Activated naive CD4-positive, alpha-beta T cell treated with anti-CD3 and anti-CD28 coated beads, Interleukin-2, amount 50 U/mL, for 24 hours (primary cell): ENCODE data around the gene CDC5L.
"Not testable (repeated sequence)": the region's sequence is repeated elsewhere in the genome, so short reads cannot be mapped to it uniquely, and the experiment has no call there.

Experiments used
- H3K27ac Mint-ChIP-seq: one replicate; pipeline ENCODE4 v1.8.0; 2021; ENCODE audit warnings: mild to moderate bottlenecking, mixed read lengths
- H3K27me3 Mint-ChIP-seq: one replicate; pipeline ENCODE4 v1.8.0; 2021; ENCODE audit warnings: mixed read lengths
- H3K36me3 Mint-ChIP-seq: one replicate; pipeline ENCODE4 v1.8.0; 2021; ENCODE audit warnings: mixed read lengths
- H3K4me1 Mint-ChIP-seq: one replicate; pipeline ENCODE4 v1.8.0; 2021; ENCODE audit warnings: mixed read lengths
- H3K4me3 Mint-ChIP-seq: one replicate; pipeline ENCODE4 v1.8.0; 2021; ENCODE audit warnings: mild to moderate bottlenecking, mixed read lengths
- H3K9me3 Mint-ChIP-seq: one replicate; pipeline ENCODE4 v1.8.0; 2021; ENCODE audit warnings: mixed read lengths

CDC5L gene

GRCh38 chr6:44387346-44388134 is at the start of gene CDC5L:
CDC5L (plus strand) TSS chr6:44387706; CDS start chr6:44387824, 118 bp downstream.
- H3K4me1 Mint-ChIP-seq: peaks cover 49% of the 10 kb centered on the region
- H3K9me3 Mint-ChIP-seq: no peaks in the 10 kb centered on the region

DNA sequence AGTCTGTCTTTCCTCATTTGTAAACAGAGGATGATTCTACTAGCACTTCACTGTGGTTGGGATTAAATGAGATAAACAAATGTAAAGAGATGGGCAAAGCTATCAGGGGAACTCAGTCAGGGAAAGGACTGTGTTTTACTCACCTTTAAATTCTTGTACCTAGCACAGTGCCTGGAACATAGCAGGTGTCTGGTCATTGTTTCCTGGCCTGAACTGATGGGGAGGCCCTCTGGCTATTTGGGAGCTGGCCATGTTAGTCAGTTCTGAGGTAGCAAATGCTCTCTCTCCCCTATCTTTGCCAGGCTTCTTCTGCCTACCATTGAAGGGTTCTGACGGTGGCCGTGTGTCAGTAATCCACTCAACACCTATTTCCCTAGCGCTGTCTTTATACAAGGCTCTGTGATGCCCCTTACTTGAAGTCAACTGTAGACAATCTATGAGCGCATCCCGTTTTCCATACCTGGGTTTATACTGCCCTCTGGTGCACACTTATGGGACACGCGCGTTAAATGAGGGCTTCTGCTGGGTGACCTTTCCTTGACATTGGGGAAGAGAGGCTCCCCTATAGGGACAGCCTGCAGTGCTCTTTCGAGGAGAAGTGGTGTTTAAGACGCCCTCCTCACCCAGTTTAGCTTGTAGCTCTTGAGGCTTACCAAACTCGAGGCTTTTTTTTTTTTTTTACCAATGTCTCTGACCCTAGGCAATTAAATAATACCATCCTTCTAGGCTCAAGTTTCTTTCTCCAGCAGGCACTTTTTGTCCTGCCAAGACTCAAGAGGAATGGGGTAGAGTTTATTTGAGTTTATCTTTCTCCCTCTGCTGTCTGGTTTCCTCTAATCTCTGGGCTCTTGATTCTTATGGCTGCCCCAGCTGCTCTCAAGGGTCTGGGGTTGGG is 49.0 kb upstream of the CDC5L start:
- H3K27ac Mint-ChIP-seq: no peak overlapping the region

More at GRCh38 chr6:44387346-44388134, at the start of gene CDC5L:
- Mint-ChIP-seq H3K27ac (peak within 1 kb of the TSS; percentile 98), H3K36me3 (peaks cover 14% of the 10 kb centered on the region), H3K4me3 (peak within 1 kb of the TSS; percentile 94), H3K27me3 (no peaks in the 10 kb centered on the region)

DNA sequence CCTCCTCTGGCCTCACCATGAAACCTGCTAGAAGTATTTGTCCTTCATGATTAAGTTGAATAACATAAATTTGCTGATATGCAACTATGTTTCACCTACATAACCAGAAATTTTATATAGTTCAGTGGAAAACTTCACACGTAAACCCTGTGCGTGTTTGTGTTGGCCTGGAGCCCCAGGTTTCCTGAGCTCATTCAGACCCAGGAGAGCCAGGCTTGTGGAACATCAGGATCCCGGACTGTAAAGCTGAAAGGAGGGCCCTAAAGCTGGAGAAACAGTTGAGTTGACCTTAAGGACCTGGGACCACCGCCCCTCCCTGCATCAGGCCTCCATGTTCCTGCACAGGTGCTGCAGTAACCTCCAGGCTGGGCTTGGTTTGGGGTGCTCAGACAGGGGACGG is 48.2 kb upstream of the CDC5L start:
- Mint-ChIP-seq H3K27ac (no peak overlapping the region), H3K36me3 (no peaks in the 10 kb centered on the region), H3K27me3 (peaks cover 21% of the 10 kb centered on the region), H3K4me1 (no peaks in the 10 kb centered on the region), H3K9me3 (no peaks in the 10 kb centered on the region), H3K4me3 (no peak overlapping the region)

More for the DNA sequence above, 49.0 kb upstream of the CDC5L start:
- Mint-ChIP-seq H3K27me3 (peaks cover 15% of the 10 kb centered on the region), H3K9me3 (no peaks in the 10 kb centered on the region), H3K4me1 (no peaks in the 10 kb centered on the region), H3K4me3 (no peak overlapping the region), H3K36me3 (no peaks in the 10 kb centered on the region)

DNA sequence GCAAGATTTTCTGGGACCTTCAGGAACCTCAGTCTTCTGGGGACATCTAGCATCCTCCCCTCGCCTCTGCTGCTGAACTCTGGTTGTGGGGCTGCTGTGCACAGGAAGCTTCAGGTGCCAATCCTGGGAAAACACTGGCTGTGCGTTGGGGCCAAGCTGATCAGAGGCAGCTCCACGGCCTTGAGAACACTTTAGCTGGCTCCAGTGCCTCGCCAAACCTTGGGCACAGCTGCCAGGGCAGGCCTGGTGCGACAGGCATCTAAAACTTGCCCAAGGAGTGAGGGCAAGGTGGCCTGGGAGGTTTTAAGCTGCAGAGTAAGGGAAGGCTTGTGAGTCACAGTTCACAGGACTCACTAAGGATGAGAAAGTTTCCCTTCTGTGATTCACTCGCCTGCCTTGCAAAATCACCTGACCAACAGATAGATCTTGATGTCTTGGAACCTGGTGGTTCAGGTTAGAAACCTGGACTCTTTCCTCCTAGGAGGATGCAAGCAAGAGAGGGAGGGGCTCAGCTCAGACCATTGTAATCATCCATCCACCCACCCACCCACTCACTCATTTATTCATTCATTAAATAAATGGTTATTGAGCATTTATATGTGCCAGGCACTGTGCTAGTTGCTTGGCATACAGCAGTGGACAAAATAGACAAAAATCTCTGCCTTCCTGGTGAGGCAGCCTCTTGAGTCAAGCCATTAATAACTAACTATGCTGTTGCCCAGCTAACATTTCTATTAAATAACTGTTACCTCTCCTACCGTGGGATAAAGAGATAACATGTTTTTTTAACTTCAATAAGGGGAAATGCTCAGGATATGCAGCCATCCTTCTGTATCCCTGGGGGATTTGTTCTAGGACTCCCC is 47.5 kb upstream of the CDC5L start:
- Mint-ChIP-seq H3K9me3 (no peaks in the 10 kb centered on the region), H3K36me3 (no peaks in the 10 kb centered on the region), H3K27ac (no peak overlapping the region), H3K4me1 (no peaks in the 10 kb centered on the region), H3K27me3 (peaks cover 26% of the 10 kb centered on the region), H3K4me3 (no peak overlapping the region)

DNA sequence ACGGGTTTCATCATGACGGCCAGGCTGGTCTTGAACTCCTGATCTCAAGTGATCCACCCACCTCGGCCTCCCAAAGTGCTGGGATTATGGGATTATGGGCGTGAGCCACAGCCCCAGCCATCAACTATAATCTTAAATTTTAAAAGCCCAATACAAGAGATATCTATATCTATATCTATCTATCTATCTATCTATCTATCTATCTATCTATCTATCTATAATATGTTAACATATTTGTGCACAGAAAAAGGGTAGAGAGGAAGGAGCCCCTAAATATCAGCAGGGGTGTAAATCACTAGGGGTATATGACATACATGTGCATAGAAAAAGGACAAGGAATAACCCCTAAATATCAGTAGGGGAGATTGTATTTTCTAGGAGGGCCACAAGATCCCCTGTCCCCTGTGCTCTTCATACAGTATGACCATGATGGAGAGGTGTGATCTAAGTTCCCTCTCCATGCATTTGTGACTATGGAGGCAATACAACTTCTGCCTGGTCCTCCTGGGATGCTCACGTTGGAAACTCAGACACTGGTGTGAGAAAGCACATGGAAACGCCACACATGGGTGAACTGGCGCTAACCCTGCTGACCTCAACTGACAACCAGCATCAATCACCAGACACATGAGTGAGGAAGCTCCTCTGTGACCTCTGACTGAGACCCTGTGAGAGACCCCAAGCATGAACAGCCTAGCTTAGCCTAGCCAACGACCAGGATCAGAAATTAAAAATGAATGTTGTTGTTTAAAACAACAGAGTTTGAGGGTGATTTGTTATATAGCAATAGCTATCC is 46.2 kb upstream of the CDC5L start:
- Mint-ChIP-seq H3K4me3 (no peak overlapping the region), H3K9me3 (no peaks in the 10 kb centered on the region), H3K27me3 (peaks cover 29% of the 10 kb centered on the region), H3K4me1 (no peaks in the 10 kb centered on the region), H3K27ac (no peak overlapping the region), H3K36me3 (no peaks in the 10 kb centered on the region)

GRCh38 chr6:44342052-44342451 is 45.5 kb upstream of the CDC5L start:
- Mint-ChIP-seq H3K36me3 (no peaks in the 10 kb centered on the region), H3K27me3 (peaks cover 29% of the 10 kb centered on the region), H3K9me3 (no peaks in the 10 kb centered on the region), H3K27ac (no peak overlapping the region), H3K4me3 (no peak overlapping the region), H3K4me1 (no peaks in the 10 kb centered on the region)

GRCh38 chr6:44342489-44342888 is 45.0 kb upstream of the CDC5L start, which contains the start of gene SPATS1:
SPATS1 (plus strand) TSS chr6:44342650; CDS start chr6:44343096, 446 bp downstream.
- Mint-ChIP-seq H3K27me3 (peaks cover 29% of the 10 kb centered on the region), H3K9me3 (no peaks in the 10 kb centered on the region), H3K27ac (no peak within 1 kb of the TSS), H3K4me1 (no peaks in the 10 kb centered on the region), H3K36me3 (no peaks in the 10 kb centered on the region), H3K4me3 (no peak within 1 kb of the TSS)

GRCh38 chr6:44346818-44347217 is 40.7 kb upstream of the CDC5L start:
- H3K27me3 Mint-ChIP-seq: peaks cover 22% of the 10 kb centered on the region
- not testable (repeated sequence) for H3K36me3 Mint-ChIP-seq, H3K27ac Mint-ChIP-seq, H3K4me3 Mint-ChIP-seq, H3K9me3 Mint-ChIP-seq, H3K4me1 Mint-ChIP-seq

DNA sequence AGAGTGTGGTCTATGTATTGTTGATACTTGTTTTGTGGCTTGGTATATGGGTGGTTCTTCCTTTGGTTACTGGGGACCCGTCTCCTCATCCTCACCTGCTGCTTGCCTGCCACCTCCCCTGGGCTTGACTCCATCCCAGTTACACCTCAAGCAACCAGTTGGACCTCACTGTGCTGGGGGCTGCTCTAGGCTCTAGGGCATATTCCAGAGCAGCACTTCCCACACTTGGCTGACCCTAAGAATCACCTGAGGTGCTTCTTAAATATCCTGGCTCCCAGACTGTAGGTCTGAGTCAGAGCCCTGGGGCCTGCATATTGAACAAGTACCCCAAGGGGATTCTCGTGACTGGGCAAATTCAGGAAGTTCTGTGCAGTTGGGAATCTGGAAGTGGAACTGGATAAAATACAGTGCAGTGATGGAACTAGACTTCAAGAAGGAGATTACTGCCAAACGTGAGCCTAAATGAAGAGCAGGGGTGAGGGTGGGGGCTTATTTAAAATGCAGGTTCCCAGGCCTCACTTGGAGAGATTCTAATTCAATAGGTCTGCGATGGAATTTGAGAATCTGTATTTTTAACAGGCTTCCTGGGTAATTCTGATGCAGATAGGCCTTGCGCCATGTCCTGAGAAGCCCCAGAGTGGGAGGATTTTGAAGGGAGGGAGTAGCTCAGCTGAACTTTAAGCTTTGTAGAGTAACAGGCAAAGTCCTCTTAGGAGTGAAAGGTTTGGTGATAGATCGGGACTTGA is 37.4 kb upstream of the CDC5L start:
- H3K27ac Mint-ChIP-seq: no peak overlapping the region
- H3K4me3 Mint-ChIP-seq: no peak overlapping the region
- peaks cover 2% of the 10 kb centered on the region for H3K27me3 Mint-ChIP-seq
- H3K4me1 Mint-ChIP-seq: no peaks in the 10 kb centered on the region
- no peaks in the 10 kb centered on the region for H3K9me3 Mint-ChIP-seq
- no peaks in the 10 kb centered on the region for H3K36me3 Mint-ChIP-seq

DNA sequence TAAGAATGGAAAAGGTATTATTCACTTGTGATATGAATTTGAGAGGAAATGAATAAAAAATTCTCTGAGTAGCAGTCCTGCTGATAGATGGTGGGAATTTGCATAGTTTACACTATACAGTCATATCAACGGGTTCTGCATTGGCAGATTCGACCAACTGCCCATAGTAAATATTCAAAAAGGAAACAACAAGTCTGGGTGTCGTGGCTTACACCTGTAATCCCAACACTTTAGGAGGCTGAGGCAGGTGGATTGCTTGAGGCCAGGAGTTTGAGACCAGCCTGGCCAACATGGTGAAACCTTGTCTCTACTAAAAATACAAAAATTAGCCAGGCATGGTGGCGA is 36.9 kb upstream of the CDC5L start:
- not testable (repeated sequence) for H3K4me1 Mint-ChIP-seq, H3K4me3 Mint-ChIP-seq, H3K9me3 Mint-ChIP-seq, H3K36me3 Mint-ChIP-seq, H3K27ac Mint-ChIP-seq, H3K27me3 Mint-ChIP-seq

DNA sequence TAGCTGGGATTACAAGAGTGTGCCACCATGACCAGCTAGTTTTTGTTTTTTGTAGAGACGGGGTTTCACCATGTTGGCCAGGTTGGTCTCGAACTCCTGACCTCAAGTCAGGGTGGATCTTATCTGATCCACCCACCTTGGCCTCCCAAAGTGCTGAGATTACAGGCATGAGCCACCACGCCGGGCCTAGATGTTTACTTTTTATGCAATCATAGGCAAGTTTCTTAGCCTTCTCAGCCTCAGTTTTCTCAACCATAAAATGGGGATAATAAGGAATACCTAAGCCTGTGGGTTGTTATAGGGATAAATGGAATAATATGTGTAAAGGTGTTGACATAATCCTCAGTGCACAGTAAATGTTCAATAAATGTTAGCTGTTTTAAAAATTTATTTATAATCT is 35.2 kb upstream of the CDC5L start:
- Mint-ChIP-seq H3K4me3 (no peak overlapping the region), H3K27ac (no peak overlapping the region), H3K4me1 (no peaks in the 10 kb centered on the region), H3K27me3 (no peaks in the 10 kb centered on the region), H3K36me3 (no peaks in the 10 kb centered on the region), H3K9me3 (no peaks in the 10 kb centered on the region)

DNA sequence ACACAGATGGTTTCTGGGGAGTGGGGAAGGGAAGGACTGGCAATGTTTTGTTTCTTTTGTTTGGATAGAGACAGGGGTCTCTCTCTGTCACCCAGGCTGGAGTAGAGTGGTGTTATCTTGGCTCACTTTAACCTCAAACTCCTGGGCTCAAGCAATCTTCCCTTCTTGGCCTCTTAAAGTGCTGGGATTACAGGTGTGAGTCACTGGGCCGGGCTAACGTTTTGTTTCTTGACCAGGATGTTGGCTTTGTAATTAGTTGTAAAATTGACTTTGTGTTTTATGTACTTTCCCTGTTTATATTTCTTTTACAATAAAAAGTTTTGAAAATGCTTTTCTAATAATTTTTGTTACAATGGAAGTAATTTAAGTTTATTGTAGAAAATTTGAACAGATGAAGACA is 34.2 kb upstream of the CDC5L start:
- H3K27me3 Mint-ChIP-seq: no peaks in the 10 kb centered on the region
- H3K4me1 Mint-ChIP-seq: no peaks in the 10 kb centered on the region
- no peaks in the 10 kb centered on the region for H3K36me3 Mint-ChIP-seq
- H3K4me3 Mint-ChIP-seq: no peak overlapping the region
- no peak overlapping the region for H3K27ac Mint-ChIP-seq
- no peaks in the 10 kb centered on the region for H3K9me3 Mint-ChIP-seq

- H3K9me3 Mint-ChIP-seq: no peaks in the 10 kb centered on the region
- H3K36me3 Mint-ChIP-seq: no peaks in the 10 kb centered on the region
- no peak overlapping the region for H3K27ac Mint-ChIP-seq
- no peaks in the 10 kb centered on the region for H3K27me3 Mint-ChIP-seq
- H3K4me1 Mint-ChIP-seq: no peaks in the 10 kb centered on the region
- H3K4me3 Mint-ChIP-seq: no peak overlapping the region
Measured at GRCh38 chr6:44355640-44356039, 31.9 kb upstream of the CDC5L start.

GRCh38 chr6:44356487-44356886 is 31.0 kb upstream of the CDC5L start:
- Mint-ChIP-seq H3K4me3 (no peak overlapping the region), H3K36me3 (no peaks in the 10 kb centered on the region), H3K27ac (no peak overlapping the region), H3K27me3 (no peaks in the 10 kb centered on the region), H3K4me1 (no peaks in the 10 kb centered on the region), H3K9me3 (no peaks in the 10 kb centered on the region)
